HG03159 (cell line): Measurements from ENCODE around the gene RUNX3.

Experiments used
- ATAC-seq: cut with Tn5 transposase; IDR thresholded peaks from one replicate; pipeline ENCODE4 v1.9.1; 2021; ENCODE audit warnings: mild to moderate bottlenecking, moderate library complexity; ENCODE audit not compliant: unreplicated experiment

Gene RUNX3

GRCh38 chr1:24903955-24904730 is 25.9 kb downstream of the RUNX3 start:
- no peak for ATAC-seq

- no peak for ATAC-seq
These were observed 26.5 kb downstream of the RUNX3 start for GRCh38 chr1:24903560-24903954.

- no peak for ATAC-seq
These were observed 27.0 kb downstream of the RUNX3 start for GRCh38 chr1:24903011-24903461.

GRCh38 chr1:24902471-24902891 is 27.6 kb downstream of the RUNX3 start:
- ATAC-seq: no peak

- ATAC-seq: no peak
These were observed 28.1 kb downstream of the RUNX3 start for GRCh38 chr1:24901791-24902470.

- ATAC-seq: no peak
These were observed 28.9 kb downstream of the RUNX3 start for GRCh38 chr1:24900985-24901781.

GRCh38 chr1:24900486-24900849 is 29.6 kb downstream of the RUNX3 start:
- no peak for ATAC-seq

- ATAC-seq: no peak
These were observed 30.2 kb downstream of the RUNX3 start for GRCh38 chr1:24899581-24900485.

GRCh38 chr1:24898909-24899439 is 31.1 kb downstream of the RUNX3 start:
- ATAC-seq: no peak

GRCh38 chr1:24898152-24898908 is 31.7 kb downstream of the RUNX3 start:
- no peak for ATAC-seq

- ATAC-seq: no peak
These were observed 32.6 kb downstream of the RUNX3 start for GRCh38 chr1:24897263-24898151.

- no peak for ATAC-seq
These were observed 33.3 kb downstream of the RUNX3 start for GRCh38 chr1:24896596-24897262.

- no peak for ATAC-seq
These were observed 33.9 kb downstream of the RUNX3 start for GRCh38 chr1:24896176-24896575.

- no peak for ATAC-seq
These were observed 34.6 kb downstream of the RUNX3 start for GRCh38 chr1:24895511-24895910.

- ATAC-seq: no peak
These were observed 36.1 kb downstream of the RUNX3 start for GRCh38 chr1:24894002-24894401.

- ATAC-seq: no peak
These were observed 36.6 kb downstream of the RUNX3 start for GRCh38 chr1:24893431-24893830.

- no peak for ATAC-seq
These were observed 37.6 kb downstream of the RUNX3 start for GRCh38 chr1:24892188-24893153.
